ENCODE results near the gene CPB1.

- TF ChIP-seq CTCF (IDR thresholded peaks at IDR 0.05; ENCODE audit: low read depth, low read length) (no peak), POLR2A (IDR thresholded peaks at IDR 0.05; ENCODE audit: extremely low read depth, insufficient read length) (no peak)
Observed at GRCh38 chr3:148873977-148874376, 46.4 kb downstream of the CPB1 start.
